Measurements from ENCODE around the gene C22orf23.

The C22orf23 gene

DNA sequence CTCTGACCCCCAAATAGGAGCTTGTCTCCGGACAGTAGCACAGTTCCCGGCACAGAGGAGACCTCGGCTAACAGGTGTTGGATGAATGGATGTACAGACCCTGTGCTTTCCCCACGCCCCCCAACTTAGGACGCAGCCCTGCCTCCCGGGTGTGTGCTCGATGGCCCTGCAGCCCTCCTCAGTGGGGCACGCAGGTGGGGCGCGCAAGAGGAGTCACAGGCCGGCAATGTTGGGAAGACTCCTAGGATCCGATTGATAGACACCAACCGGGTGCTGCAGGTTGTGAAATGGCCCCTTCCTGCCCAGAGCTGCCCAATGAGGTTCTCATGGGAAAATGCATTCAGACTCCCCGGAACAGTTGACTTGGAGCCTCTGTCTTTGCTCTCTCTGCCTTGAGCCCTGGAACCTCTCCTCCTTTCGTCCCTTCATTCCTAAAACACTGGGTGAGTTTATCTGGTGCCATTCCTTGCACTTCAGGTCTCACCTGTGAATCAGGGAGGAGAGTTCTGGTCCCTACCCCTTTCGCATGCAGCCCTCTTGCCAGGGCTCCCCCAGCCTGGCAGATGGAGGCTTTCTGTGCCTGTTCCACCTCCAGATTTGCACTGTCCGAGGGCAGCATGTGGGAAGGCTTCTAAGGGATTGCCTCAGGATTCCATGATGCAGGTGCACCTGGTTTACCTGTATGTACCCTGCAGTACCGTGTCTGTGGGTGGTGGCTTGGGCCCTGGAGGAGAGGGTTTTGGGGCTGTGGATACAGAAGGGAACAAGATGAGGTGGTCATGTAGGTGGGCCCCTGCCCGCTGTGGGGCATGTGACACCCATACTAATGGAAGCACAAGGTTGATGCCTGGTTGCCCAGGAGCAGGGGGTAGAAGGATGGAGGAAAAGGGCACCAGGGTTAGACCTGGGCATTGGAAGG lies 46.1 kb downstream of the C22orf23 start:
- DNase-seq (ENCODE audit: extremely low spot score, insufficient read length, low read depth) (no peak), FAIRE-seq (no peak)

DNA sequence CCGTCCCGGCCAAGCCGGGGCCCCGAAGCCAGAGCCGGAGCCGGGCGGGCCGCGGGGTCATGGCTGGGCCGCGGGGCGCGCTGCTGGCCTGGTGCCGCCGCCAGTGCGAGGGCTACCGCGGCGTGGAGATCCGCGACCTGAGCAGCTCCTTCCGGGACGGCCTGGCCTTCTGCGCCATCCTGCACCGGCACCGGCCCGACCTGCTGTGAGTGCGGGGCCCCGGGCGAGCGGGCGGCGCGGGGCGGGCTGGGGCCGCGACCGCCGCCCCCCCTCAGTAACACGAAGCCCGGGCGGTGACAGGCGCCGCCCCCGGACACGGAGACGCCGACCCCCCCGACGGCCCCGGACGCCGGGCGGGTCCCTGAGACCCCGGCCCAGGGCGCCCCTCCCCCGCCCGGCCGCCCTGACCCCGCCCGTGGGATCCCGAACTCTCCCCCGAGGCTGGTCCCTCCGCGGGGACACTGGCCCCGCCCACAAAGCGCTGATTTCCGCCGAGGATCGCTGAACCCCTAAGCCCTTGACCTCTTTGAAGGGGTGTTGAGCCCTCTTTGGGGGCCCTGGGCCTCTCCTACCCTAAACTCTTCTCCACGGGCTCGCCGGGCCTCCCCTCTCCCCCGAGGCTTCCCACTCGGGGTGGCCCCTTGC lies 46.9 kb downstream of the C22orf23 start:
- DNase-seq (ENCODE audit: extremely low spot score, insufficient read length, low read depth) (no peak), FAIRE-seq (no peak)

DNA sequence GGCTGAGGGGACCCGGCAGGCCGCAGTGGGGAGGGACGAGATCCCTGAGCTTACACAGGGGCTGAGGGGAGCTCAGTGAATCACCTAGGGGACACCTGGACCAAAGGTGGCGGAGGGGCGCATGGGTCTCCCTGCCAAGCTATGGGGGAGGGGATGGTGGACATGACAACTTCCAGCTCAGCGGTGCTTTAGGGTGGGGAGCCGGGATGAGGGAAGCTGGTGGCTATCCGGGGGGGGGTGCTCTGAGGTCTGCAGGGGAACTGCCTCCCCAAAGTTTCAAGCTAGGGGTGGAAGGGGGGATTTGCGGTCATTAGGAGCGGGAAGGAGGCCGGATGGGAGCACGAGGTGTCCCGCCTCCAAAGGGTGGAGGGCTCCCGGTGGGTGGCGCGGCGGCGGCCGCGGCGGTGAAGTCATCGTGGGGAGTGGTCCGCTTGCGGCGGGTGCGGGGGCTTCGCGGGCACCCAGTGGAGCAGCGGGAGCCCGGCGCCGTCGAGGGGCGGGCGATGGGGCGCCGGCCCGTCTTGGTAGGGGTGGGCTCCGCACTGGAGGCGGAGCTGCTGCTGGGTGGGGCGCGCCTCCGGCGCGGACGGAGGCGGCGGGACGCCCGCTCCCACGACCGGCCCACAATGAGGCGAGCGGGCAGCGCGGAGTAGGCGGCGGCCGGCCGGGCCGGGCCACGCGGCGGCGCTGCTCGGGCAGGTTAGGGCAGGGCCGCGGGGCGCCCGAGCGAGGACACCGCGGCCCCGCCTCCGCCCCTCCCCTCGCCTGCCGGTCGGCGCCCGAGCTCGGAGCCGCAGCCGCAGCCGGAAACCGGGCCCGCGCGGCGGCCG lies 47.7 kb downstream of the C22orf23 start, which contains the start of gene MICALL1:
Gene MICALL1 (plus strand): TSS at position 764 of the 830 bp plus-strand sequence. CDS start 126 bp downstream, outside the sequence.
- peak; percentile 88 for DNase-seq (ENCODE audit: extremely low spot score, insufficient read length, low read depth)
- peak; percentile 35 for FAIRE-seq

DNA sequence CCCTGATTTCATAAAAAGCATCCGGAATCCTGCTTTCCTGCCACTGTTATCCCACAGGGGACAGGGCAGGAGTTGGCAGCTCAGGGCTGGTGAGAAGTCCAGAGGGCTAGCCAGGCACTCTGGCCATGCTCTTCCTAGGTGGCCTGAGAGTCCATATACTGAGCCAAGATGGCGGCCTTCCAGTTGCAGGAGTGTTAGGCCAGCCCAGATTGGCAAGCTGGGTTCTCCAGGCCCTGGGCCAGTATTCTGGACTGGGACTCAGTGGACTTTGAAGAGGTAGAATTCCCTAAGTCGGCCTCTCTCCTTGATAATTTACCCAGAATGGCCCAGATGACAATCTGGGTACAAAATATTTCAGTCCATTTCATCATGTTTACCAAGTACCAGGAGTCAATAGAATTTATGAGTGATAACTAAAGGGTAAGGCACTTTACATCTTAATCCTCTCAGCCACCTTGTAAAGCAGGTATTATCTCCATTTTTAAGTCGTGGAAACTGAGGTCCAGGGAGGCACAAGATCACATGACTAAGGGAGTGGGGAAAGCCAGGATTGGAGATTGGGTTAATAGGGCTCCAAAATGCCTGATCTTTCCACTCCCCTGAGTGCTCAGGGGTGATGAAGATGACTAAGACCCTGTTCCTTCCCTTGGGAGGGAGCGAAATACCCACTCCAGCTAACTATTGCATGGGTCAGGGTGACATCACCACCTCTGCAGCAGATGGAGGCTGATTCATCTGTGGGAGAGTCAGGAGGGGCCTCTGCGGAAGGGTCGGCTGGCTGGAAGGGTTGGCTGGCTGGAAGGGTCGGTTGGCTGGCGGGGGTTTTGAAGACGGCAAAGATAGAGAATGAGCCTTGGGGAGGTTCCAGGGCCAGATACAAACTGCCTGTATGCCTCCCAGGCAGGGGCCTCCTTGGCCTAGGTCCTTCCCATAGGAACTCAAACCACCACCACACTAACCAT lies 48.5 kb downstream of the C22orf23 start:
- DNase-seq (ENCODE audit: extremely low spot score, insufficient read length, low read depth) (no peak), FAIRE-seq (no peak)

DNA sequence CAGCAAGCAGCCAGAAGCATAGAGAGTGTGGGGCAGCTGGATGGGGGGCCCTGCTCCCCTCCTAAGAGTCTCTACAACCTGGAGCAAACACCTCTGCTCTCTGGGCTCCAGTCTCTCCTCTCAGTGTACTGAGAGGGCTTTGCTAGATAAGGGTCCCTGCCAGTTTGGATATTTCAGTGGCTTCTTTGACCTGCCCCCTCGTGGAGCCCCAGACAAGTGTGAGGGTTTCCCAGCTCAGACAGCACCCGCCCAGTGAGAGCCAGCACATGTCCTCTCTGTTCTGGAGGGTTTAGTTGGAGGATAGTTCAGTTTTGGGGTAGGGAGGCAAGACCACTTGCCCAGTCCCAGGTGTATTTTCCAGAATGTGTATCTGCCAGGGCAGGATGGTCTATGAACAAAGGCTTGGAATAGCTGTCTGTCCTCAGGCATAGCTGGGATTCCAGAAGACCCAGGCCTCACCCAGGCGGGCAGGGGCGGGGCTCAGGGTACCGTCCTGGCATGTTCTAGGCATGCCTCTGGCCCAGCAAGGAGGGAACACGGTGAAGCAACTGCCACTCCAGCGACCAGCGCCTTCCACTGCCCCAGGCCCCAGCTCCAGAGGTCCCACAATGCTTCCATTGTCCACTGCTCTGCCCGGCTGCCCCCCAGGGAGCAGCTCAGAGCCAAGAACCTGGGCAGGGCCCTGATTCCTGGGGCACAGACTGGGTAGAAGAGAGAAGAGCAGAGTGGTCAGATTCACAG lies 54.8 kb downstream of the C22orf23 start:
- FAIRE-seq, result no peak
- DNase-seq (ENCODE audit: extremely low spot score, insufficient read length, low read depth), result no peak

DNA sequence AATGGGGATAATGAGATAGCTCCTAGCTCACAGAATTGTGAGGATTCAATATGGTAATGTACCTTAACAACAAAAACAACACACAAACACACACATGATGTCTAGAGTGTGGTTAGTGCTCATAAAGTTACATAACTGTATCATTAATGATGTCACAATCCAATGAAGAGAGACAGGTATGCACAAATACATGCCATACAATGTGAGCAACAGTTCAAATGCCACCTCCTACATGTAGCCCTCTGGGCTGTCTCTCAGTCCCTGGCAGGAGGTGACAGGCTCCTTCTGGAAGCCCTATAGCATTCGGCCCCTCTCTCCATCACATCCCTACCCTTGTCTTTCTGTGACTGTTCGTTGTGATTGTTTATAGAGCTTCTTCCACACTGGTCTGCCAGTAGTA lies 55.6 kb downstream of the C22orf23 start:
- FAIRE-seq (no peak), DNase-seq (ENCODE audit: extremely low spot score, insufficient read length, low read depth) (no peak)

DNA sequence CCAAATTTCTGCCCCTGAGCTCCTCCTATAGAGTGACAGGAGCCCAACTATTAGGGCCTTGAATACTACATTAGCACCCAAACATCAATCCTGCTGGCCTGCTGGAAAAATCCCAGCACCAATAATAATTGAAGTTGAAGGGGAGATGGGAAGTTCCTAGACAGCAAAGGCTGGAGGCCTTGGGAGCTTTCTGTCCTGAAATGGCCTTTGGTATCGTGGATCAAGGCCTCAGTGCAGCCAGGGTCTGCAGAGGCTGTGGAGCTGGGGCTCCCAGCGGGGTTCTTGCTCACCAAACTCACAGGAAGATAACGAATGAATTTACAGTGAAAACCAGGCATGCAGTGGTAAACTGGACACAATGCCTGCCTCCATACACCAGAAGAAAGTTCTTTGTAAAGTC lies 56.5 kb downstream of the C22orf23 start:
- no peak for DNase-seq (ENCODE audit: extremely low spot score, insufficient read length, low read depth)
- FAIRE-seq, result no peak

DNA sequence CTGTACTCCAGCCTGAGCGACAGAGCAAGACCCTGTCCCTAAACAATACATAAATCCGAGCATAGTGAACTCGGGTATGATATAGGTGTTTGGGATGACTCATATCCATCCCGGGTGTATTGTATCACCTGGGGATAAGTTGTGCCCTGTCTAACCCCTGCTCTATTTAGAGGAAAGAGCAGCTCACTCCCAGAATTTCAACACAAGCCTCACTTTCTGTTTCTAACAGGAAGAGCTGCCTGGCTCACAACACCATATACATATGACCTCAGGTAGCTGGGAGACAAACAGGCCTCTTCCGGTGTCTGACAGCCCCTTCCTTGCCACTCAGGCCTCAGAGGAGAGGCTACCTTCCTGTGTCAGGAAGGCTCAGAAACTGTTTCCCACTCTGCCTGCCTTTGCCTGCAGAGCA lies 57.2 kb downstream of the C22orf23 start:
- peak; percentile 92 for FAIRE-seq

DNA sequence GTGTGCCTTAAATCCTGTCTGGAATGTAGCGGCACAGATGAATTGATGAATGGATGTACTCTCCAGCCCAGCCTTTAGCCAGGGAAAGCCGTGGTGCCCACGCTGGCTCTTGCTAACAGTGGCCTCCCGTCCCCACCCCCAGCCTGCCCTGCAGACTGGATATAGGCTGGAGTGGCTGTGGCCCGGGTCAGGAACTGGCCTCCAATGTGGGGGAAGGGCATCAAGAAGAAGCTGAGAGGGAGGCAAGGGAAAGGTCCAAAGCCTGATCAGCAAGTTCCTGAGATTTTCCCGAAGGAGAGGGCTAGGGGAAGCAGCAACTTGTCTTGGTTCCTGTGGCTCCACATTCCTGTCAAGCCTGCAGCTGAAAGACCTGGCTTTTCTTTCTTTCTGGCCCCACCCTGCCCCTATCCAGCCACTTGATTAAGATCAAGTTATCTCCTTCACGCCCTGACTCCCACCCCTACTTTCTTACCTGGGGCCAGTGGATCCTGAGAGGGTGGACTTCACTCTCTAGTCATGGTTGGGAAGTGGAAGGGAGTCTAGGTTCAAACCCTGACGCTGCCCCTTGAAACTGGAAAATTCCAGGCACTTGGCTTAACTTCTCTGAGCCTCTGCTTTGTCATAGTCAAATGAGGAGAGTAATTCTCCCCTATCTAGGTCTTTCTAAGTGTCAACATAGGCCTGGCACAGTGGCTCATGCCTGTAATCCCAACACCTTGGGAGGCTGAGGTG lies 58.3 kb downstream of the C22orf23 start:
- DNase-seq (ENCODE audit: extremely low spot score, insufficient read length, low read depth), result no peak

More for the DNA sequence above, 57.2 kb downstream of the C22orf23 start:
- peak; percentile 58 for DNase-seq (ENCODE audit: extremely low spot score, insufficient read length, low read depth)

DNA sequence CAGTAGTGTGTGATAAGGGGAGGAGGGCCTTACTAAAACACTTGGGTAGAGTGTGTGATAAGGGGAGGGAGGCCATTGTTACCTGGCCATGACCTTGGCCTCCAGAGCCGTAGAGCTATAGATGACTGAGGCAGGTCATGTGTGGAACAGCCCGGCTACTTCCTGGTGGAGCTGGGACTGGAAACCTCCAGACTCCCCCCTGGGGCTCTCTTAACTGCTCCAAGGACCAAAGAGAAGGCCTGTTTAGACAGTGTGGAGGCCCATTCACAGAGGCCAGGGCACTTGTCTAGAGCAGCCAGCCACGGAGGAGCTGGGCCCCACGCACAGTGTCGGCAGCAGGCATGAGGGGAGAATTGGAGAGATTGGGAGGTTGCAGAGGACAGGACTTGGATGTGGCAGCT lies 59.8 kb downstream of the C22orf23 start:
- FAIRE-seq, result no peak
- DNase-seq (ENCODE audit: extremely low spot score, insufficient read length, low read depth), result no peak

More for the DNA sequence above, 58.3 kb downstream of the C22orf23 start:
- FAIRE-seq, result no peak

All from GM18507 (cell line).